Astrocyte of the hippocampus (primary cell): ENCODE data around the gene CETN2.
"Not testable (repeated sequence)": the region's sequence is repeated elsewhere in the genome, so short reads cannot be mapped to it uniquely, and the experiment has no call there.

Source experiments
- DNase-seq: peaks from one replicate; pipeline ENCODE4 v3.0.0; 2011; ENCODE audit warnings: low read depth, low spot score

The CETN2 gene

DNA sequence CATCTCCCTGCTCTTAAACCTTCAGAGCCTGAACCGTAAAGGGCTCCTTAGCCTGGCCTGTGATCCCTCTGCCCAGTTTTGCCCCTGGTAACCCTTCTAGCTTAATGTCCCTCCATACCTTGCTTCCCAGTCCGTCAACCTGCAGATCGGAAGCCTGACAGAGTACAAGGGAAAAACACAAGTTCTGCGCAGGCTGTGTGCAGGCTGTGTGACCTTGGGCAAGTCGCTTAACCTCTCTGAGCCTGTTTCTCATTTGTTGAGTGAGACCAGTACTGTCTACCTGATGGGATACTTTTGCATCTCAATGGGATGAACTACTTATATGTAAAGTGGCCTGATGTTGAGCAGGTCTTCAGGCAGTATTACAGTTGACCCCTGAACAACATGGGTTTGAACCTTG lies 2.0 kb upstream of the CETN2 start:
- no peak for DNase-seq

DNA sequence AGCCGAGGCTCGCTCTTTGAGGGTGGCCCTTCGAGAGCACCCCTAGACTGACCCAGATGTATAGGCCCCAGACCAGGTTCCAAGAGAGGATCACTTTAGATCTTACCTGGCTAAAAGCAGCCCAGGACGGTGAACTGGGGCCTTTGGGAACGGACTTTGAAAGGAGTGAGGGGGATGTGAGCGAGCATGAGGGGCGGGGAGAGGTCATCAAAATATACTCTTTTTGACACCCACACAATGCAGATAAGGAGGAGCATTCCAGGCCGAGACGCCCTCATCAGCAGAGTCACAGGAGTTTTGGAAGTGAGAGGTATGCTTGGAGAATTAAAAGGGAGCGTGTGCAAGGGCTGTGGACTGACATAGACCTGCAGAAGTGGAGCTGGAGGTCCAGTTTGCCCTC lies 834 bp upstream of the CETN2 start:
- DNase-seq: no peak

DNA sequence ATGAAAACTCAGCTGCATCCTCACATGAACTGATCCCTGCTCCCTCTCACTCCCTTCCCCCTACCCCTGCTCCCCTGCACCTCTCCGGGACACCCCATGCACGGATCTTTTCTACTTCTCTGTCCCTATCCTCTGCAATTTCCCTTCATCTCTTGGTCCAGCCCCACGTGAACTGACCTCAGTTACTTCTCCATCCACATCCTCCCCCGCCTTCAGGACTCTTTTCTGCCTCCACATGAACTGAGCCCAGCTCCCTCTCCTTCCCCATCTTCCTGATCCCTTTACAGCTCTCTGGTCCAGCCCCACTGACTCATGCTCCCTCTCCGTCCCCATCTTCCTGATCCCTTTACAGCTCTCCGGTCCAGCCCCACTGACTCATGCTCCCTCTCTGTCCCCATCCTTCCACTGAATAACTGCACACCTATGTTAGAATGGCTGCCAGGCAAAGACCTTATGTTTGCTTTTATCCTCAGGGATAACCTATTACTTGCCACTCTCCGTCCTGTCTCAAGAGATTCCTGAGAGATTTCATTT lies 5.6 kb downstream of the CETN2 start:
- DNase-seq: no peak

DNA sequence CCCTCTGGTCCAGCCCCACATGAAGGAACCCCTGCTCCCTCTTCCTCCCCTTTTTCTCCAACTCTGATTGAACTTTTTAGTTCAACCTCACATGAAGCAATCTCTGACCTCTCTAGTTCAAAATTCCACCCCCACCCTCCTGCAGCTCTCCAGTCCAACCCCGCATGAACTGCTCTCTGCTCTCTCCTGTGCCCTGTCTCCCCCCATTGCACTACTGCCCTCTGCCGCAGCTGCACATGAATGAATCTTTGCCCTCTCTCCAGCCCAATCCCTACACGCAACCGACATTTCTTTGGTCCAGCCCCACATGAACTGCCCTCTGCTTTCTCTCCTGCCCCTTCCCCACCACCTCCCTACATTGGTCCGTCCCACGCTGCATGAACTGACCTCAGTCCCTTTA lies 6.9 kb downstream of the CETN2 start:
- DNase-seq: no peak

DNA sequence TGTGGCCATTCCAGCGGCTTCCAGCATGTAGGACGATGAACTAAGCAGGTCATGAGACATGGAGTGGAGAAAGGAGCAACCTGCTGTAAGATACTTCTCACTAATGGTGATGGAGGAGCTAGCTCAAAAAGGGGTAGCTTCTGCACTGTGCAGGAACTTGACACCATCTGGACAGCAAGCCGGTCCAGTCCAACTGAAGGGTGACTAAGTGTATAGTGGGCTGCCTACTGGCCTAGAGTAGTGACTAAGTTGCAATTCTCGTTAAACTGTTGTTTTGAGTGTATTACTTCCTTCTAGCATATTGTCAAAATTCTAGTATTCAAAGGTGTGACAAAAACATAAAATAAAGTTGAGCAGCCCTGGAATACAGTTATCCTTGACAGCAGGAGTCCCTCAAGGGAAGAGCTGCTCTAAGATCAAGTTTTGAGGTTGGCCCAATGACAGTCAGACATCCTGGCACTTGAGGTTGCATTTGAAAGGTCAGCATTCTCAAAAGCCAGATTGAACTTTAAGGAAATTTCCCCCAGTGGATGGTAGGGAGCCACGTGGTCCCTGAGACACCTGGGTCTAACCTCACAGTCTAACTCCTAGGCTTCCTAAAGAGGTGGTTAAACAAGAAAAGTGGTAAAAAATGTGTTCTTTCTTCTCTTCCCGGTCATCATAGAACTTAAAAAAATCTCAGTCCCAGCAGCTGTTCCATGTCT lies 8.0 kb downstream of the CETN2 start:
- DNase-seq: no peak

DNA sequence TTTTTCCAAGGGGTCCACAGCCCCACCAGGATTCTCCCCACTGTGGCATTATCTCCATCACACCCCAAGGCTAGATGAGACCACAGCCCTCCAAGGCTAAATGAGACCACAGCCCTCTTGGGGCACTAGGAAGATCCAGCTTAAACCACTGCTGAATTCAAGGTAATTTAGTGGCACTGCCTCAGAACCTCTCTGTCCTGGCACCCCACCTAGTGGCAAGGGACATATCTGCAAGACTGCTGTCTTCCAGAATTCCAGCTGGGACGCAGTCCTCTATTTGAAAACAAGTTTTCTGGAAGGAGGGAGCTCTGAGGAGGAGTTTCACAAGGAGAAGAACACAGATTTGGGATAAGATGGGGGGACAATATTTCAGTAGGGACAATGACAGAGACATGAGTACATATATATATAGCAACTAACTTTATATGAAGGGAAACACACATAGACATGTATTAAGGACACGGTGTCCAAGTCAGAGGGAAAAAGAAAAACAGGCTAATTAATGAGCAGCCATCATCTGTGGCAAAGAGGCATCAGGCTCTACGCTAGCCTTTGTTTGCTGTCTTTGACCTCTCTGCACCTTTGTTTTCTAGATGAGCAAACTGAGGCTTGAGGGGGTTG lies 9.3 kb downstream of the CETN2 start:
- peak; percentile 38 for DNase-seq

DNA sequence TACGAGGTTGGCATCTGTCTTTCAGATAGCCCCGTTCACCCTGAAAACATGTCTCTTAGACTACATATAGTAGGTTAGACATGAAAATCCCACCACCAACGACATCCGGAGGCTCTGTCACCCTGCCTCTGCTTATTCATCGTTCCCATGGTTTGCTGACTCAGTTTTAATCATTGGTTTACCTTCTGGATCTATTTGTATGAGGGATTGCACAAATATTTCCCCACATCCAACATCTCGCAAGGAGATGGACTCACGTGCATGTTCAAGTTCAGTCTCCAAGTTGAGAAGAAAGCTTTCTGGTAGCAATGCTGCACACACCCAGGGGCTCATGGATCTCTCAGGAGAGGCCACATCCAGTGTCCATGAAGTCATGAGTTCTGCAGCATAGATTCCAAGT lies 10.8 kb downstream of the CETN2 start:
- no peak for DNase-seq

DNA sequence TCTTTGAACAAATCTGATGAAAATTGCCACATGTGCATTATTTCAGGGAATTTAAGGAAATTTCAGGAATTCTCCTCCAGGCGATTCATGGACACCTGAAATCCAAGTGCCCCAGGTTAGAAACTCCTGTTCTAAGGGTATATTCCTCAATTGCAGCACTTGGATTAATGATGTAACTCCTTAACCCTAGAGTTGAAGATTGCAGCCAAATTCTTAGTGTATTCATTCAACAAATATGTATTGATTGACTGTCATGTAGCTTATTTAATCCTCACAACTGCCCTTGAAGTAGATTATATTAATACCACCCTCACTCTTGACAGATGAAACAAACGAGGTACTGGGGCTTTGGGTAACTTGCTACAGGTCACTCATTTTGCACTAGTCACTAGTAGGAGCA lies 11.3 kb downstream of the CETN2 start:
- no peak for DNase-seq

DNA sequence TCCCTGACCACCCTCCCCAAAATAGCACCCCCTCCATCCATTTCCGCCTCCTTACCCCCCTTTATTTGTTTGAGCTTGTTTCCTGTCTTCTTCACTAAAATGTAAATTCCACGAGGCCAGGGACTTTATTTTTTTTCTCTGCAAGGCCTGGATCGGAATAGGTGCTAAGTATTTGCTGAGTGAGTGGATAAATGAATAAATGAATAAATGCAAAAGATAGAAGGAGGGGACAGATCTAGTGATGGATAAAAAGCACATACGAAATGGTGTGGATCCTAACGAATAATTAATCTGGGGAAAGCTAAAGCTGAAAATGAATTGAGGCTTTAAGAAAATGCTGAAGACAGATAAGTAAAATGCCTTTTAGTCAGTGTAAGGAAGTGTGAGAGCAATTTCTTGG lies 12.2 kb downstream of the CETN2 start:
- DNase-seq: no peak

DNA sequence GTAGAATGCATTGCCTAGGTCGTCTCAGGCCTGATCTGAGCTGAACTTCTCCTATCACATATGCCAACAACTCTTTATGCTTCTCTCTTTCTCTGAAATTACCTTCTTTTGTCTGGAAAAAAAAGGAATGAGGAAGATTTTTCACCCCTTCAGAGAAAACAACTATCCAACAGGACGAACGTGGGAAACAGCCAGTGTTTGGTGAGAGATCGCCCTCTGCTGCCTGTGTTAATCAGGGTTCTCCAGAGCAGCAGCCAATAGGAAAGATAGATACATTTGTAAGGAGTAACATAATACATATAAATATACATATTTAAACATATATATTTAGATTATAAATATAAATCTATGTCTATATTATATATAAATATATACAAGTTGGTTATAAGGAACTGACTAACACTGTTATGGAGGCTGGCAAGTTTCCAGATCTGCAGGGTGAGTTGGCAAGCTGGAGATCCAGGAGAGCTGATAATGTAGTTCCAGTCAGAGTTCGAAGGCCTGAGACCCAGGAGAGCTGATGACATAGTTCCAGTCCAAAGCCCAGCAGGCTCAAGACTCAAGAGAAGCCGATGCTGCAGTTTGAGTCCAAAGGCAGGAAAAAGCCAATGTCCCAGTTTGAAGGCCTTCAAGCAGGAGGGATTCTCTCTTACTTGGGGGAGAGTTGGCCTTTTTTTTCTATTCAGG lies 13.3 kb downstream of the CETN2 start:
- peak; percentile 50 for DNase-seq

DNA sequence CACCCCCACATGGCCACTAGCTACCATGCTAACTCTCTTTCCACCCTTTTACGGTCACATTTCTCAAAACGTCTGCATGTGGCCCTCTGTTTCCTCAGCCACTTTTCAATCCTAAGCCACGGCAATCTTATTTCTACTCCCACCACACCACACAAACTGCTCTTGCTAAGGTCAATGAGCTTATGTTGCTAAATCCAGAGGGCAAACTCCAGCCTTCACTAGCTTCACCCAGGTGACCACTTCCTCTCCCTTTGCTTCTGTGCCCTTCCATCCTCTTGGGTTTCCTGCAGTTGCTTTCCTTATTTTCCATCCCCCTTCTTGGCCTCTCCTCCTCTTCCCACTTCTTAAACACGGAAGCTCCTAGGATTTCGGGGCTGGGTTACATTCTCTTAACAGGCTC lies 16.5 kb downstream of the CETN2 start:
- no peak for DNase-seq

DNA sequence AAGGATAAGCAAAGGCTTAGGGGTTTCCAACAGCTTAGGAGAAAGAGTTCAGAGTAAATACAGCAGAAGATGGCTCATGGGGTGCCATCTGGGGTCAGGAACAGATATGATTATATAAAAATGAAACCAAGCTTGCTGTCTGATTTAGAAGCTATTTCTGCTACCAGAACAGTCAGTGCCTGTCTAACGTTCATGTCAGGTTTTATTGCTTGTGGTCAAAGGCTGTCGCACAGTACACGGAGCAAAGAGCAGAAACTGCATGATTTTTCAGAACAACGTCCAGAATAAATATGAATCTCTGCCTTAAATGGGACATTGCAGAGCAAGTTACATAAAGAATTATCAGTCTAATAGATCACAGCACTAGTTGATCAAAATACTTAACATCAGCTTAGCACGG lies 17.4 kb downstream of the CETN2 start:
- DNase-seq: no peak

DNA sequence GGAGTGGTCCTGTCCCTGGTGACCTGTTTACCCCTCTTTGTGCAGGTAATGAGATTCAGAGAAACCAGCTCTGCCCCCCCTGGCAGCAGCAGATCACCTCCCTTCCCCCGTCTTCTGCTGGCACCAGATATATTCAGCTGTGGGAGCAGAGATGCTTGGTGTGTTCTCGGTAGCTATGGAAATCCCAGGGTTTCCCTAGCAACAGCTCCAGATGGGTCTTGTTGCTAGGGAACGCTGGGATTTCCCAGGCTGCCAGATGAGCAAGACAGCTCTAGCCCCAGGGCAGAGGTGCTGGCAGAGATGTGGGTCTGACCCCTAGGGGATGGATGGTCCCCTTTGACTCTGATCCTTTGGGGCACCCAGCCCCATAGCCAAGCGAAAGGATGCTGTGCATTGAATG lies 20.2 kb downstream of the CETN2 start:
- DNase-seq: no peak

DNA sequence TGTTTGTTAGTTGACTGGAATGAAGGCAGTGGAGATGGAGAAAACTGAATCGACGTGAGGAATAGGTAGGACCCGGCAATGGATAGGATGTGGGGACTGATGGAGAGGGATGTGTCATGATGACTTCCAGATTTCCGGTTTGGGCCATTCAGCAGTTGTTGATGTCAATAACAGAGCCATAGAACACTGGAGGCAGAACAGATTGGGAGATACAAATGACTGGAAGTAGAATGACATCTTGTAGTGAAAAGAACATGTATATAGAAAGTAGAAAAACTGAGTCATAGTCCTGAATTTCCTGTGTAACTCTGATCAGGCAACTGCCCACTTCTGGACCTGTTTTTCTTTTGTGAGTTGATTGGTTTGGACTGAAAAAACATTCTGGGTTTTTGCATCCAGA lies 24.5 kb downstream of the CETN2 start:
- no peak for DNase-seq

DNA sequence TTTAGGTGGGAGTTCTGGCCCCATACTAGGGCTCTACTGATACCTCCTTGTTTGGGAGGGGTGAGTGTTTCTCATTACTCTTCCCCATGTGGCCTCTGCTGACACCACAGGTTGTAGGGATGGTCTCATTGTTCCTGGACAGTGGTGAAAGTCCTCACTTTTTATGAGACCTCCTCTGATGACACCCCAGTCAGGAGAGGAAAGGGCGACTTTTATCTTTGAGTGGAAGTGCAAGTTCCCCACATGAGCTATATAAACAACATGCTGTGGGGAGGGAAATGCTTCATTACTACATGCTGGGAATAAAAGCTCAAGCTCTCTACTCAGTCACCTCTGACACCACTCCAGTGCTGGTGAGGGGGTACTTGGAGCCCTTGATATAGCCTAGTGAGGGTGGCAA lies 31.6 kb downstream of the CETN2 start:
- DNase-seq: no peak

DNA sequence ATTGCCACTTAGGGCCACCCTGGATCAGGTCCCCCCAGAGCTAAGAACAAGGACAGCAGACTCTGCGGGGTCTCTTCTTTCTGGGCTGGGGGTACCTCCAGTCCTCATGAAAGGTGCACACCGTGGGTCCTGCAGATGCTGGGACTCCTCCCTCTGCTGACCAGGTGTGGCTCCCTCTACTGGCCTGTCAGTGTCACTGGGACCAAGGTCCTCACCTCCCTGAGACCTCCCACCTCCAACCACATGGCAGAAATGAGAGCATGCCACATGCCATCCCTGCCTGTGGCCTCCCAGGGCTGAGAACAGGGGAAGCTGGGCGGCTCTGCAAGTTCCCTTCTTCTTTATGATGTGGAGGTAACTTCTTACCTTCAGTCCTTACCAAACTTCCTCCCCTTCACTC lies 43.5 kb downstream of the CETN2 start:
- not testable (repeated sequence) for DNase-seq
